Renal cortical epithelial cell (primary cell): ENCODE results near the gene SRPK2. TPM values are rescaled to one million over a fixed set of nuclear protein-coding genes. Genes with fewer than 3 reads are reported as not detected.
"Not testable (repeated sequence)": the region's sequence is repeated elsewhere in the genome, so short reads cannot be mapped to it uniquely, and the experiment has no call there.

Experiments
- DNase-seq: peaks from one replicate; pipeline ENCODE4 v3.0.0-alpha.2; 2011; ENCODE audit warnings: low read depth
- total RNA-seq: library from RNA; depleted of rRNA; stranded (reverse); fragments of >200 nt; gene quantifications from 2 replicates; pipeline ENCODE4 v1.2.3, GENCODE V29; 2014

Gene SRPK2
- total RNA-seq, 1 donor from 2014 or later: 79.5 TPM

- no peak for DNase-seq
These were observed 11.7 kb downstream of the SRPK2 start for GRCh38 chr7:105376908-105377533.

GRCh38 chr7:105369944-105370343 lies 18.8 kb downstream of the SRPK2 start:
- no peak for DNase-seq

- DNase-seq: no peak
These were observed 21.3 kb downstream of the SRPK2 start for GRCh38 chr7:105367458-105367857.

GRCh38 chr7:105365541-105366534 lies 22.9 kb downstream of the SRPK2 start:
- no peak for DNase-seq

GRCh38 chr7:105364684-105365083 lies 24.0 kb downstream of the SRPK2 start:
- no peak for DNase-seq

GRCh38 chr7:105363657-105364056 lies 25.1 kb downstream of the SRPK2 start:
- not testable (repeated sequence) for DNase-seq

- not testable (repeated sequence) for DNase-seq
These were observed 26.0 kb downstream of the SRPK2 start for GRCh38 chr7:105362685-105363084.

GRCh38 chr7:105361995-105362394 lies 26.7 kb downstream of the SRPK2 start:
- not testable (repeated sequence) for DNase-seq

- DNase-seq: not testable (repeated sequence)
These were observed 28.6 kb downstream of the SRPK2 start for GRCh38 chr7:105360149-105360548.

GRCh38 chr7:105355701-105356100 lies 33.0 kb downstream of the SRPK2 start:
- no peak for DNase-seq

- peak; percentile 64 for DNase-seq
These were observed 34.3 kb downstream of the SRPK2 start for GRCh38 chr7:105354383-105354782.

- no peak for DNase-seq
These were observed 34.9 kb downstream of the SRPK2 start for GRCh38 chr7:105353752-105354328.

GRCh38 chr7:105352901-105353668 lies 35.6 kb downstream of the SRPK2 start:
- no peak for DNase-seq

- DNase-seq: peak; percentile 59
These were observed 36.6 kb downstream of the SRPK2 start for GRCh38 chr7:105352018-105352612.

- no peak for DNase-seq
These were observed 37.8 kb downstream of the SRPK2 start for GRCh38 chr7:105350906-105351305.

GRCh38 chr7:105348177-105348576 lies 40.5 kb downstream of the SRPK2 start:
- DNase-seq: peak; percentile 52

- DNase-seq: peak; percentile 19
These were observed 42.0 kb downstream of the SRPK2 start for GRCh38 chr7:105346593-105347322.

- DNase-seq: peak; percentile 12
These were observed 42.6 kb downstream of the SRPK2 start for GRCh38 chr7:105346138-105346537.

- DNase-seq: no peak
These were observed 43.0 kb downstream of the SRPK2 start for GRCh38 chr7:105345725-105346124.

- no peak for DNase-seq
These were observed 43.7 kb downstream of the SRPK2 start for GRCh38 chr7:105345003-105345402.
